NCI-H2029 (cell line): Measurements from ENCODE around the gene KCNK4.

Experiments used
- DNase-seq: peaks from one replicate; lab custom pipeline; 2025; lab: John Stamatoyannopoulos, UW

KCNK4 gene

DNA sequence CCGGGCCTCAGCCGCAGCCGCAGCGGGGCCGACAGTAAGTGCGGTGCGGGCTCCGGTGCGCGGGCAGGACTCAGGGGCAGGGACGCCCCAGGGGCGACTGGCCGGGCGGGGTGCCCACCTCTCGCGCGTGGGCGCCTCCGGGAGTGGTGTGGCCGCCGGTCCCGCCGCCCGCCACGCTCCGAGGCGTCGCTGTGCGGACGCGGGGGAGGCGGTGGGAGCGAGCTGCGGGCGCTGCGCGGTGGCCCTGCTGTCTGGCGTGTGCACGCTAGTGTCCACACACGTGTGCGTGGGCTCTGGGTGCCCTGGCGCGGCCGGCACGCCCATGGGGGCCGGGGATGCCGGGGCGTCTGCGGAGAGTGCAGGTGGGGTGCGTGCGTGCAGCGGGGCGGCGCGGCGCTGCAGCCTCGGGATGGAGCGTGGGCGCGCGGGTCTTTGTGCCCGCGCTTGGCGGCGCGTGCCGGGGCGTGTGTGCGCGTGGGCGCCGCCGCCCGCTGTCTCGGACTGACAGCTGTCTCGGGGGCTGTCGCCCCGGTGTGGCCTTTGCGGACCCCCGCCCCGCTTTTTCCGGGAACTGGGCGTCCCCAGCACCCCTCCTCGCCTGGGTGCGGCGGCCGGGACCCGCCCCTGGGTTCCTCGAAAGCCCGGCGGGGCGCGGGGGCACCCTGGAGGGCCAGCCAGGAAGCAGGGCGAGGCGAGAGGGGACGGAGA, 804 bp downstream of the KCNK4 start:
- no peak for DNase-seq

- no peak for DNase-seq
Measured at GRCh38 chr11:64292460-64293254, 1.6 kb downstream of the KCNK4 start.

GRCh38 chr11:64294774-64295173, 3.7 kb downstream of the KCNK4 start:
- no peak for DNase-seq

DNA sequence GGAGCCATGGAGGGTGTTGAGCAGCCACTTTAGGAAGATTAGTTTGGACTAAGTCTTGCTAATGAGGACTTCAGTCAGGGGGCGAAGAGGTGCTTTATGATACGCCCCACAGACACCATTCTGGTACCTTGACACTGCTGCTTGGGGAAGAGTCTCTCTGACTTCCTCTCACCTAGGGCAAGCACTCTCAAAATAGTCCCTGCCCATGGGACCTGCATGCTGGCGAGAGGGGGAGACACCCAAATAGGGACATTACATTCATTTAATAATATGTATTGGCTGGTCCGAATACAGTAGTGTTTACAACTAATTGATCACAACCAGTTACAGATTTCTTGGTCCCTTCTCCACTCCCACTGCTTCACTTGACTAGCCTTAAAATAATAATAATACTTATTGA, 4.7 kb downstream of the KCNK4 start:
- DNase-seq, result no peak

GRCh38 chr11:64296236-64296635, 5.1 kb downstream of the KCNK4 start:
- no peak for DNase-seq

DNA sequence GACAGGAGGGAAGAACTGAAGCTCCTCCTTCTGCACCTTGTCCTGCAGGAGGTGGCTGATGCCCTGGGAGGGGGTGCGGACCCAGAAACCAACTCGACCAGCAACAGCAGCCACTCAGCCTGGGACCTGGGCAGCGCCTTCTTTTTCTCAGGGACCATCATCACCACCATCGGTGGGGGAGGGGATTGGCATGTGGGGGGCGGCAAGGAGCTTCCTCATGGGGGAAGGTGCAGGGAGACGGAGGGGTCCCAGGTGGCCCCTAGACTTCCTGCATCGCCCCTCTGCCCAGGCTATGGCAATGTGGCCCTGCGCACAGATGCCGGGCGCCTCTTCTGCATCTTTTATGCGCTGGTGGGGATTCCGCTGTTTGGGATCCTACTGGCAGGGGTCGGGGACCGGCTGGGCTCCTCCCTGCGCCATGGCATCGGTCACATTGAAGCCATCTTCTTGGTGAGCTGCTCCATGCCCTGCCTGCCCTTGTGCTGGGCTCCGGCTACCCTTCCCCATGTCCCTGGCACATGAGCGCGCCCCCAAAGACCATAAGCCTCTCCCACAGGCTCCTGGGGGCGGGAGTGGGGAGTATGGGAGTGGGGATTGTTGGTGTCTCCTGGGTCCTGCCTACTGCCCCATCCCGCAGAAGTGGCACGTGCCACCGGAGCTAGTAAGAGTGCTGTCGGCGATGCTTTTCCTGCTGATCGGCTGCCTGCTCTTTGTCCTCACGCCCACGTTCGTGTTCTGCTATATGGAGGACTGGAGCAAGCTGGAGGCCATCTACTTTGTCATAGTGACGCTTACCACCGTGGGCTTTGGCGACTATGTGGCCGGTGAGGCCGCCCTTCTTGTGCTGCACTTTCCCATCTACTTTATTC, 6.0 kb downstream of the KCNK4 start:
- no peak for DNase-seq

DNA sequence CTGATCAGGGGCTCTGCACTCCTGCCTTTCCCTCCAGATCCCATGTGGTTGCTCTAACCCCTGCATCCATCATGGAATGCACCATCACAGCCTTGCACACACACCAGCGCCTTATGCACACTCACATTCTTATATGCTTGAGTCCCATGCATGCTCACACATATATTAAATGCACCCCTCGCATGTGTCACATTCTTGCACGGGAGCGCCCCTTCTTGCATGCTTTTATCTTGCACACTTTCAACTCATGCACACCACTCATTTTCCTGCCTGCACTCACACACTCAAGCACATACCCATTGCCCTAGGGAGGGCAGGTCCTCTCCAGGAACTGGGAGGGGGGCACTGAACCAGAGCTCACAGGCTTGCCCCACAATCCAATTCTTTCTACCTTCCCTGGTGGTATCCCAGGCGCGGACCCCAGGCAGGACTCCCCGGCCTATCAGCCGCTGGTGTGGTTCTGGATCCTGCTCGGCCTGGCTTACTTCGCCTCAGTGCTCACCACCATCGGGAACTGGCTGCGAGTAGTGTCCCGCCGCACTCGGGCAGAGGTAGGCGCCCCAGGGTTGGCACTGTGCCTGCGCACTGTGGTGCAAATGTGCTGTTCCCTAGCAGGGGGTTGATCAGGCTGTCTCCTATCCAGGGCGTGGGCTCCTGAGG, 6.7 kb downstream of the KCNK4 start:
- no peak for DNase-seq

DNA sequence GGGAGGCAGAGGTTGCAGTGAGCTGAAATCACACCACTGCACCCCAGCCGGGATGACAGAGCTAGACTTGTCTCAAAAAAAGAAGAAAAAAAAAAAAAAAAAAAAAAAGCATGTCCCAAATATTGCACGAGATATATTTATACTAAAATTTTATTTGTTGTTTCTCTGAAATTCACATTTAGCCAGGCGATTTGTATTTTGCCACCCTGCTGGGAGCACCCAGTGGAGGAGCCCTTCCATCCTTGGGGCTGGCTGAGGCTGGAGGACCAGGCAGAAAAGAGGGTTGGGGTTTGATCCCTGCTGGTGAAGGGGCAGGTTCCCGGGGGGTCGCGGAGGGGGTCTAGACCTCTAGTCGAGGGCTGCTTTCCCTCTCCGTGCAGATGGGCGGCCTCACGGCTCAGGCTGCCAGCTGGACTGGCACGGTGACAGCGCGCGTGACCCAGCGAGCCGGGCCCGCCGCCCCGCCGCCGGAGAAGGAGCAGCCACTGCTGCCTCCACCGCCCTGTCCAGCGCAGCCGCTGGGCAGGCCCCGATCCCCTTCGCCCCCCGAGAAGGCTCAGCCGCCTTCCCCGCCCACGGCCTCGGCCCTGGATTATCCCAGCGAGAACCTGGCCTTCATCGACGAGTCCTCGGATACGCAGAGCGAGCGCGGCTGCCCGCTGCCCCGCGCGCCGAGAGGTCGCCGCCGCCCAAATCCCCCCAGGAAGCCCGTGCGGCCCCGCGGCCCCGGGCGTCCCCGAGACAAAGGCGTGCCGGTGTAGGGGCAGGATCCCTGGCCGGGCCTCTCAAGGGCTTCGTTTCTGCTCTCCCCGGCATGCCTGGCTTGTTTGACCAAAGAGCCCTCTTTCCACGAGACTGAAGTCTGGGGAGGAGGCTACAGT, 8.1 kb downstream of the KCNK4 start:
- DNase-seq, result no peak

GRCh38 chr11:64299847-64300648, 8.9 kb downstream of the KCNK4 start, which contains the start of gene CATSPERZ:
Gene CATSPERZ, plus strand, starts transcription at chr11:64300358. Its CDS starts 53 bp downstream, at chr11:64300411.
- no peak for DNase-seq

DNA sequence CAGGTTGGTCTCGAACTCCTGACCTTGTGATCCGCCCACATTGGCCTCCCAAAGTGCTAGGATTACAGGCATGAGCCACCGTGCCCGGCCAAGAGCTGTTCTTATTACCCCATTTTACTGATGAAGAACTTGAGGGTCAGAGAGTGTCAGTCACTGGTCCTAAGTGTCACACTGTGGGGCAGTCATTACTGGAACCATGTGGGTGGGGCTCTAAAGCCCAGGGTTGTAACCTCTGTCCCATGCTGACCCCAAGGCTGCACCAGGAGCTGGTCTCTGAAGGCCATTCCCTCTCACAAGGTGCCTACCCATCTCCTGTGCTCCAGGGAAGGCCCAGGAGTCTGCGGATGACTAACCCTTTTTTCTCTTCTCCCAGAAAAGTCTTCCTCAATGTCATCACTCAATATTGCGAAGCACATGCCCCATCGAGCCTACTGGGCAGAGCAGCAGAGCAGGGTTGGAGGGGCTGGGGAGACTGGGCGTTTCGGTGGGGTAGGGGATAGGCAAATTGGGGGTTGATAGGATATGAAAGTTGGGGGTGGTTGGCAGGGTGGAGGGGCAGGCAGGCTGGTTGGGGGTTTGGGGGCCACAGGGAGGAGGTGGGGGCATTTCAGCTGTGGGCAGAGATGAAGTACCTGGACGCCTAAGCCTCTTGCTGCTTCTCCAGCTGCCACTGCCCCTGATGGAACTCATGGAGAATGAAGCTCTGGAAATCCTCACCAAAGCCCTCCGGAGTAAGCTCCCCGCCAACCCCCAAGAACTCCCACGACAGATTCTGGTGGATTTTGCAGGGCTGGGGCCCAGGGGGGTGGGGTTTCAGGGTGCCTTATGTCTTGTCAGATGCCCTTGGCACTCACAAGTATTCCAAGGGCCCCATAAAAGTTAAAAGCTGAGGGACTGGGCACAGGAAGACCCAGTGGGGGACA, 12.3 kb downstream of the KCNK4 start:
- DNase-seq, result no peak

- no peak for DNase-seq
Measured at GRCh38 chr11:64304032-64304315, 12.9 kb downstream of the KCNK4 start.

DNA sequence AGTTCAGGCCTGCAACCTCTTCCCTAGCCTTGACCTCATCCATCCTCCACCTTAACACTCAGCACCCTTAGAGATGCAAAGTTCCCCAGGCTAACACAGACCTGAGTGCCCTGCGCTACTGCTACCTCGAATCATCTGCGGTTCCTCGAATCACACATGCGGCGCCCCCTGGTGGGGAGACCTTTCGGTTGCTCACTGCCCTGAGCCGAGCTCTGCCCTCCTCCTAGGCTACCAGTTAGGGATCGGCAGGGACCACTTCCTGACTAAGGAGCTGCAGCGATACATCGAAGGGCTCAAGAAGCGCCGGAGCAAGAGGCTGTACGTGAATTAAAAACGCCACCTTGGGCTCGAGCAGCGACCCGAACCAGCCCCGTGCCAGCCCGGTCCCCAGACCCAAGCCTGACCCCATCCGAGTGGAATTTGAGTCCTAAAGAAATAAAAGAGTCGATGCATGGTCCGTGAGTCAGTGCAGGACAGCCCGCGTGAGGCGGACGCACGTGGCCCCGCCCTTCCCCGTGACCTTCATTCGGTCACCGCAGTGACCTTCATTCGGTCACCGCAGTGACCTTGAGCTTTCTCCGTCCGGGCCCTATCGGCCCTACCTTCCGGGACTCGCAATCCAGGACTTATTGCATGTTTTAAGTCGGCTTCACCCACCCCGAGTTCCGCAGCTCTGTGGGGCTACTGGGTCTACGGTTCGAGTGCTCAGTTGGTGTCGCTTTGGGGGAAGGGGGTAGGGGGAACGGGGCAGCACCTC, 13.4 kb downstream of the KCNK4 start:
- peak; percentile 93 for DNase-seq

DNA sequence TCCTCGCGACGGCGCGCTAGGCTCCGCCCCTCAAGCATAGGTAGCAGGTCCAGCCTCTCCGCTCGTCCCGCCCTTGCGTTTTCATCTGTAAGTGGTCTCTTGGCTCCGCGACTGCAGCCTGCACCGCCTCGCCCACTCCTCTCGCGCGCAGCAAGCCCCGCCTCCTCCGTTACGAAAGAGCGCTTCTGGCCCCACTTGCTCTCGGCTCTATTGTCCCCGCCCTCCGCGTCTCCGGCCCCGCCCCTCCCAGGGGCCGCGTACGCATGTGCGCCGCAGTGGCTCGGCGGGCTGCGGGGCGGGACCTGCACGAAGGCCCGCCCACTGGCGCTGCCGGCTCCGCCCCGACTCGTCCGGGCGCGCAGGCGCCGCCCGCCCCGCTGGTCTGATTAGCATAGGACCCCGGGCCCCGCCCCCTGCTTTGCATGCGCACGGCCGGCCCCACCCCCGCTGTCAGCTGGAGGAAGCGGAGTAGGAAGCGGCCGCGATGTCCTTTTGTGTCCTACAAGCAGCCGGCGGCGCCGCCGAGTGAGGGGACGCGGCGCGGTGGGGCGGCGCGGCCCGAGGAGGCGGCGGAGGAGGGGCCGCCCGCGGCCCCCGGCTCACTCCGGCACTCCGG, 14.1 kb downstream of the KCNK4 start, which contains the start of gene ESRRA:
TSS of gene ESRRA (plus strand) at position 450 of the 616 bp plus-strand sequence. CDS start 1,656 bp downstream, outside the sequence.
- DNase-seq, result peak; percentile 99

DNA sequence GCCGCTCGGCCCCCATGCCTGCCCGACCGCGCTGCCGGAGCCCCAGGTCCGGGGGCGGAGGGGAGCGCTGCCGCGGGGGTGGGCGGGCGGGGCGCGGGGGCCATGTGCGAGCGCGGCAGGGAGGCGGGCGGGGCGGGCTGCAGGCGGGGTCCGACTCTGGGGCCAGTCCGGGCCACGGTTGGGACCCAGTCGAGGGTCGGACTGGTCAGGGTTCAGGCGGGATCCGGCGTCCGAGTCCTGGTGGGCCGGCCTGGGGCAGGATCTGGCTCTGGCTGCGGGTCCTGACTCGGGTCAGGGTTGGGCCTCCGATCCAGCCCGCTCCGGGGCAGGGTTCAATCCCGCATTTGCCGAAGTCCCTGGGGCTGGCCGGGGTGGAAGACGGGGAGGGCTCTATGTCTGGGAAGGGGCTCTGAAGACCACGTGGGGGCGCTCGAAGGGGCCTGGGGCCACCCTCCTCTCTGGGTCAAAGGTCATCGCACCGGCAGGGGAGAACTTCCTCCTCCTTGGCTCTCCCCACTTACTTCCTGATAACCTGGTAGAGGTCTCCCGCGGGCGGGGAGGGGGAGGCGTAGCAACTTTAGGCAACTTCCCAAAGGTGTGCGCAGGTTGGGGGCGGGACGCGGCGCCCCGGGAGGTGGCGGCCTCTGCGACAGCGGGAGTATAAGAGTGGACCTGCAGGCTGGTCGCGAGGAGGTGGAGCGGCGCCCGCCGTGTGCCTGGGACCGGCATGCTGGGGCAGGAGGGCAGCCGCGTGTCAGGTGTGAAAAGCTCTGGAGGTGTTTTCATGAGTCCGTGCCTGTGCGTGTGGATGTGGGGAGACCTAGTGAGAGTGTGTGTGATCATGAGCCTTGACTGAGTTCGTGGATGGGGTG, 14.8 kb downstream of the KCNK4 start:
- DNase-seq, result peak; percentile 61

GRCh38 chr11:64306563-64306875, 15.4 kb downstream of the KCNK4 start:
- DNase-seq, result no peak

DNA sequence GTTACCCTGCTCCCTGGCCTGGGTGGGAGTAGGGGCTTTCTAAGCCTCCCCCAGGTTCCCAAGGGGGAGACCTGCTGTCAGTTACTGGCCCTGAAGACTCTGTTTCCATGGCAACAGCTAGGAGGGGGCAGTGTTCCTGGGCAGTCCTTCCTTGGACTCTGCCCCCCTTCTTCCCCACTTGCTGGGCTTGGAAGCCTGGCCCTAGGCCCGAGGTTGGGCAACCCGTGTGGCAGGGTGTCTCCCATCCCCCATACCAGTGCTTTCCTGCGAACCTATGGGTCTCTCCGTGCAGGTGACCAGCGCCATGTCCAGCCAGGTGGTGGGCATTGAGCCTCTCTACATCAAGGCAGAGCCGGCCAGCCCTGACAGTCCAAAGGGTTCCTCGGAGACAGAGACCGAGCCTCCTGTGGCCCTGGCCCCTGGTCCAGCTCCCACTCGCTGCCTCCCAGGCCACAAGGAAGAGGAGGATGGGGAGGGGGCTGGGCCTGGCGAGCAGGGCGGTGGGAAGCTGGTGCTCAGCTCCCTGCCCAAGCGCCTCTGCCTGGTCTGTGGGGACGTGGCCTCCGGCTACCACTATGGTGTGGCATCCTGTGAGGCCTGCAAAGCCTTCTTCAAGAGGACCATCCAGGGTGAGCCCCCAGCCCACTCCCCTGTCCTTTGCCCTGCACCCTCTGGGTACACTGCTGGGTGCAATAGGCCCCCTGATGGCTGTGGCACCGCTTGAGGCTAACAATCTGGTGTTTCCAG, 15.9 kb downstream of the KCNK4 start:
- no peak for DNase-seq
